ENCODE data around the gene HNF4A. TPM values are rescaled to one million over a fixed set of nuclear protein-coding genes. Genes with fewer than 3 reads are reported as not detected.

HNF4A gene
- total and polyA plus RNA-seq, 2 of the 13 experiments (the other 11 are each of a cell fraction or from before 2014, with no cell fraction given): 80.9 to 169 TPM

- TF ChIP-seq, protein P1, sequence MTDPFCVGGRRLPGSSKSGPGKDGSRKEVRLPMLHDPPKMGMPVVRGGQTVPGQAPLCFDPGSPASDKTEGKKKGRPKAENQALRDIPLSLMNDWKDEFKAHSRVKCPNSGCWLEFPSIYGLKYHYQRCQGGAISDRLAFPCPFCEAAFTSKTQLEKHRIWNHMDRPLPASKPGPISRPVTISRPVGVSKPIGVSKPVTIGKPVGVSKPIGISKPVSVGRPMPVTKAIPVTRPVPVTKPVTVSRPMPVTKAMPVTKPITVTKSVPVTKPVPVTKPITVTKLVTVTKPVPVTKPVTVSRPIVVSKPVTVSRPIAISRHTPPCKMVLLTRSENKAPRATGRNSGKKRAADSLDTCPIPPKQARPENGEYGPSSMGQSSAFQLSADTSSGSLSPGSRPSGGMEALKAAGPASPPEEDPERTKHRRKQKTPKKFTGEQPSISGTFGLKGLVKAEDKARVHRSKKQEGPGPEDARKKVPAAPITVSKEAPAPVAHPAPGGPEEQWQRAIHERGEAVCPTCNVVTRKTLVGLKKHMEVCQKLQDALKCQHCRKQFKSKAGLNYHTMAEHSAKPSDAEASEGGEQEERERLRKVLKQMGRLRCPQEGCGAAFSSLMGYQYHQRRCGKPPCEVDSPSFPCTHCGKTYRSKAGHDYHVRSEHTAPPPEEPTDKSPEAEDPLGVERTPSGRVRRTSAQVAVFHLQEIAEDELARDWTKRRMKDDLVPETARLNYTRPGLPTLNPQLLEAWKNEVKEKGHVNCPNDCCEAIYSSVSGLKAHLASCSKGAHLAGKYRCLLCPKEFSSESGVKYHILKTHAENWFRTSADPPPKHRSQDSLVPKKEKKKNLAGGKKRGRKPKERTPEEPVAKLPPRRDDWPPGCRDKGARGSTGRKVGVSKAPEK (CRISPR knock-in tag; IDR thresholded peaks at IDR 0.05; ENCODE audit: borderline replicate concordance): no peak; the same call in 1 of the 2 replicates
- TF ChIP-seq, protein P2, sequence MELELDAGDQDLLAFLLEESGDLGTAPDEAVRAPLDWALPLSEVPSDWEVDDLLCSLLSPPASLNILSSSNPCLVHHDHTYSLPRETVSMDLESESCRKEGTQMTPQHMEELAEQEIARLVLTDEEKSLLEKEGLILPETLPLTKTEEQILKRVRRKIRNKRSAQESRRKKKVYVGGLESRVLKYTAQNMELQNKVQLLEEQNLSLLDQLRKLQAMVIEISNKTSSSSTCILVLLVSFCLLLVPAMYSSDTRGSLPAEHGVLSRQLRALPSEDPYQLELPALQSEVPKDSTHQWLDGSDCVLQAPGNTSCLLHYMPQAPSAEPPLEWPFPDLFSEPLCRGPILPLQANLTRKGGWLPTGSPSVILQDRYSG (CRISPR knock-in tag; IDR thresholded peaks at IDR 0.05): no peak; the same call in 1 of the 2 replicates
- TF ChIP-seq AKNA (CRISPR knock-in tag; IDR thresholded peaks at IDR 0.05; ENCODE audit: borderline replicate concordance) (no peak), ELF4 (CRISPR knock-in tag; IDR thresholded peaks at IDR 0.05; ENCODE audit: borderline replicate concordance) (no peak), ZNF766 (CRISPR knock-in tag; IDR thresholded peaks at IDR 0.05; ENCODE audit: borderline replicate concordance) (0 out of 2 replicates have a peak, but pooled peaks have one; percentile 8), FOXA1 (IDR thresholded peaks at IDR 0.05) (peak; percentile 86), FOXA1 (CRISPR knock-in tag; IDR thresholded peaks at IDR 0.05) (peak; percentile 99), ZNF775 (CRISPR knock-in tag; IDR thresholded peaks at IDR 0.05; ENCODE audit: borderline replicate concordance) (peak; percentile 97), BORCS8-MEF2B (CRISPR knock-in tag; IDR thresholded peaks at IDR 0.05) (peak; percentile 76), RCOR2 (CRISPR knock-in tag; IDR thresholded peaks at IDR 0.05) (peak; percentile 99), ZBTB25 (CRISPR knock-in tag; IDR thresholded peaks at IDR 0.05) (peak; percentile 97)
- TF ChIP-seq, protein P3, sequence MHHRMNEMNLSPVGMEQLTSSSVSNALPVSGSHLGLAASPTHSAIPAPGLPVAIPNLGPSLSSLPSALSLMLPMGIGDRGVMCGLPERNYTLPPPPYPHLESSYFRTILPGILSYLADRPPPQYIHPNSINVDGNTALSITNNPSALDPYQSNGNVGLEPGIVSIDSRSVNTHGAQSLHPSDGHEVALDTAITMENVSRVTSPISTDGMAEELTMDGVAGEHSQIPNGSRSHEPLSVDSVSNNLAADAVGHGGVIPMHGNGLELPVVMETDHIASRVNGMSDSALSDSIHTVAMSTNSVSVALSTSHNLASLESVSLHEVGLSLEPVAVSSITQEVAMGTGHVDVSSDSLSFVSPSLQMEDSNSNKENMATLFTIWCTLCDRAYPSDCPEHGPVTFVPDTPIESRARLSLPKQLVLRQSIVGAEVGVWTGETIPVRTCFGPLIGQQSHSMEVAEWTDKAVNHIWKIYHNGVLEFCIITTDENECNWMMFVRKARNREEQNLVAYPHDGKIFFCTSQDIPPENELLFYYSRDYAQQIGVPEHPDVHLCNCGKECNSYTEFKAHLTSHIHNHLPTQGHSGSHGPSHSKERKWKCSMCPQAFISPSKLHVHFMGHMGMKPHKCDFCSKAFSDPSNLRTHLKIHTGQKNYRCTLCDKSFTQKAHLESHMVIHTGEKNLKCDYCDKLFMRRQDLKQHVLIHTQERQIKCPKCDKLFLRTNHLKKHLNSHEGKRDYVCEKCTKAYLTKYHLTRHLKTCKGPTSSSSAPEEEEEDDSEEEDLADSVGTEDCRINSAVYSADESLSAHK (CRISPR knock-in tag; IDR thresholded peaks at IDR 0.05; ENCODE audit: borderline replicate concordance): peak; percentile 38; the same call in 1 of the 2 replicates
- TF ChIP-seq, protein P4, sequence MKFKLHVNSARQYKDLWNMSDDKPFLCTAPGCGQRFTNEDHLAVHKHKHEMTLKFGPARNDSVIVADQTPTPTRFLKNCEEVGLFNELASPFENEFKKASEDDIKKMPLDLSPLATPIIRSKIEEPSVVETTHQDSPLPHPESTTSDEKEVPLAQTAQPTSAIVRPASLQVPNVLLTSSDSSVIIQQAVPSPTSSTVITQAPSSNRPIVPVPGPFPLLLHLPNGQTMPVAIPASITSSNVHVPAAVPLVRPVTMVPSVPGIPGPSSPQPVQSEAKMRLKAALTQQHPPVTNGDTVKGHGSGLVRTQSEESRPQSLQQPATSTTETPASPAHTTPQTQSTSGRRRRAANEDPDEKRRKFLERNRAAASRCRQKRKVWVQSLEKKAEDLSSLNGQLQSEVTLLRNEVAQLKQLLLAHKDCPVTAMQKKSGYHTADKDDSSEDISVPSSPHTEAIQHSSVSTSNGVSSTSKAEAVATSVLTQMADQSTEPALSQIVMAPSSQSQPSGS (CRISPR knock-in tag; IDR thresholded peaks at IDR 0.05): peak; percentile 100
Observed at GRCh38 chr20:44428174-44429016, 72.9 kb downstream of the HNF4A start (continued).
